Dendritic cell treated with granulocyte-macrophage colony-stimulating factor and Interleukin-4, amounts not matched to agents 40 ng/mL and 50 ng/mL, for 4 days (primary cell): Measurements from ENCODE around the gene HIBADH.
"Not testable (repeated sequence)": the region's sequence is repeated elsewhere in the genome, so short reads cannot be mapped to it uniquely, and the experiment has no call there.

Experiments
- H3K27ac Mint-ChIP-seq: one replicate; pipeline ENCODE4 v1.8.0; 2022; ENCODE audit warnings: mild to moderate bottlenecking, mixed read lengths
- H3K27me3 Mint-ChIP-seq: one replicate; pipeline ENCODE4 v1.8.0; 2022; ENCODE audit warnings: mild to moderate bottlenecking, mixed read lengths
- H3K36me3 Mint-ChIP-seq: one replicate; pipeline ENCODE4 v1.8.0; 2022; ENCODE audit warnings: low read depth, mixed read lengths
- H3K4me1 Mint-ChIP-seq: one replicate; pipeline ENCODE4 v1.8.0; 2022; ENCODE audit warnings: low read depth, mixed read lengths
- H3K4me3 Mint-ChIP-seq: one replicate; pipeline ENCODE4 v1.8.0; 2022; ENCODE audit warnings: mild to moderate bottlenecking, moderate library complexity, mixed read lengths
- H3K9me3 Mint-ChIP-seq: one replicate; pipeline ENCODE4 v1.8.0; 2022; ENCODE audit warnings: mixed read lengths
- intact Hi-C: fragments of 100-400 bp; cut with micrococcal nuclease; formaldehyde crosslinking; loops from one replicate; pipeline ENCODE4 v1.15.0; 2022

Gene HIBADH

DNA sequence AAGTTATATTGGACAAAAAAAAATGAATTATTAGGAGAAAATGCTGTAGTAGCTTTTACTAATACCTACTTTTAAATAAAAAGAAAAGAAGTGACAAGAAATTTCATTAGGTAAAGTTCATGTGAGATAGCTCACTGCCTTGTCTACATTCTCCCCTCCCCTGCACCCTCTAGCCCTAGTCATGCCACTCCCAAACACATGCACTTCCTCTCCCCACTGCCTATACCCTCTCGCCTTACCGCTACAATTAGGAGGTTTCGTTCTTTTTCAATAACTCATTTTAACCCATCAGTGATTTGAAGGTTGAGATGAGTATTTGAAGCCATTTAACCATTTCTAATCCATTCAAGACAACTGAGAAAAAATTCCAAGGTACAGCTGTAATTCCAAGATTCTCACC is 75.3 kb downstream of the HIBADH start:
- Mint-ChIP-seq H3K4me3 (no peak overlapping the region), H3K4me1 (peaks cover 5% of the 10 kb centered on the region), H3K27me3 (no peaks in the 10 kb centered on the region), H3K36me3 (peaks cover 12% of the 10 kb centered on the region), H3K27ac (no peak overlapping the region), H3K9me3 (no peaks in the 10 kb centered on the region)
- intact Hi-C loops = no loop called here

DNA sequence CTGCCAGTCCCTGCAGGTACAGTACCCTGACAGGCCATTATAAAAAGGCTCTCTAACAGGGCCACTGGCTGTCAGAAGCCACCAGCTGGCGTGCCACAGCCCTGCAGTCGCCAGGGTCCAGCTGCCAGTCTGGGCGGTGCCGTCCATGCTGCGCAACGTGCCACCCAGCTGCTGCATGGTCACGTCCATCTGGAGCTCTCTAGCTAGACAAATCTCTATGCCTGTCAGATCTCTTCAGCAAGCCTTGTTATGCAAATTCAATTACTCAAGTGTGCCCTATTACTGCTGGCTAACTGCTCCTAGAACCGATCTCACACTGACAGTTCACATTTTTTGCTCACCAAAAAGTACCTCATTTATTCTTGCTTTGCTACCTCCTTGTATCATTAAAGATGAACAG is 75.9 kb downstream of the HIBADH start:
- Mint-ChIP-seq H3K4me3 (no peak overlapping the region), H3K9me3 (no peaks in the 10 kb centered on the region), H3K27me3 (no peaks in the 10 kb centered on the region), H3K36me3 (peaks cover 8% of the 10 kb centered on the region), H3K4me1 (peaks cover 5% of the 10 kb centered on the region), H3K27ac (no peak overlapping the region)
- intact Hi-C loops = no loop called here

GRCh38 chr7:27585781-27586447 is 76.8 kb downstream of the HIBADH start:
- Mint-ChIP-seq H3K9me3 (no peaks in the 10 kb centered on the region), H3K27me3 (peaks cover under 1% of the 10 kb centered on the region), H3K4me3 (no peak overlapping the region), H3K36me3 (peaks cover 5% of the 10 kb centered on the region), H3K27ac (no peak overlapping the region), H3K4me1 (peaks cover 9% of the 10 kb centered on the region)
- intact Hi-C loops = no loop called here

DNA sequence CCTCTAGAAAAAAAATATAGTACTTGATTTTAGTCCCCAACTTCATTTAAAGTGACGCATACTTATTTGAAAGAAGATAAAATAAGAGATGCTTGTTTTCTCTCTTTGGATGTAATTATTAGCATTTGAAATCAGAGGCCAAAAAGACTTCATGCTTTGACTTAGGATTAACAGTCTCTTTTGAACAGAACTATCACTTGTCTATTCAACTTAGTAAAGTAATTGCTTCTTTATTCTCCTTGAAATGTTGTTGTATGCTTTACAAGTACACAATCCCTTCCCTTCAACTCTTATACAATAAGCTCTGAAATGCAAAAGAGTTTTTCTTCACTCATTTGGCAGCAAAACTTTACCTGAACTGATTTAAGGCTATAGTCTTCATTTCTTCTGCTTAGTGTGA is 80.8 kb downstream of the HIBADH start:
- no peak overlapping the region for H3K4me3 Mint-ChIP-seq
- no peak overlapping the region for H3K27ac Mint-ChIP-seq
- no peaks in the 10 kb centered on the region for H3K9me3 Mint-ChIP-seq

GRCh38 chr7:27581119-27581518 is 81.6 kb downstream of the HIBADH start:
- Mint-ChIP-seq H3K36me3 (no peaks in the 10 kb centered on the region), H3K27ac (no peak overlapping the region), H3K4me1 (peaks cover 9% of the 10 kb centered on the region), H3K9me3 (no peaks in the 10 kb centered on the region), H3K4me3 (no peak overlapping the region), H3K27me3 (peaks cover 4% of the 10 kb centered on the region)
- intact Hi-C loops = no loop called here

More for the DNA sequence above, 80.8 kb downstream of the HIBADH start:
- H3K27me3 Mint-ChIP-seq = peaks cover 4% of the 10 kb centered on the region
- intact Hi-C loops = no loop called here
- peaks cover 9% of the 10 kb centered on the region for H3K4me1 Mint-ChIP-seq
- no peaks in the 10 kb centered on the region for H3K36me3 Mint-ChIP-seq

GRCh38 chr7:27579565-27579964 is 83.1 kb downstream of the HIBADH start:
- intact Hi-C loops = loop anchor here (10.0 kb wide), 2 partner anchors 195 to 345 kb away; no protein-coding TSS in a partner anchor
- no peak overlapping the region for H3K27ac Mint-ChIP-seq
- no peaks in the 10 kb centered on the region for H3K9me3 Mint-ChIP-seq
- H3K4me3 Mint-ChIP-seq = no peak overlapping the region
- peaks cover 9% of the 10 kb centered on the region for H3K27me3 Mint-ChIP-seq
- no peaks in the 10 kb centered on the region for H3K36me3 Mint-ChIP-seq
- H3K4me1 Mint-ChIP-seq = peaks cover 20% of the 10 kb centered on the region

DNA sequence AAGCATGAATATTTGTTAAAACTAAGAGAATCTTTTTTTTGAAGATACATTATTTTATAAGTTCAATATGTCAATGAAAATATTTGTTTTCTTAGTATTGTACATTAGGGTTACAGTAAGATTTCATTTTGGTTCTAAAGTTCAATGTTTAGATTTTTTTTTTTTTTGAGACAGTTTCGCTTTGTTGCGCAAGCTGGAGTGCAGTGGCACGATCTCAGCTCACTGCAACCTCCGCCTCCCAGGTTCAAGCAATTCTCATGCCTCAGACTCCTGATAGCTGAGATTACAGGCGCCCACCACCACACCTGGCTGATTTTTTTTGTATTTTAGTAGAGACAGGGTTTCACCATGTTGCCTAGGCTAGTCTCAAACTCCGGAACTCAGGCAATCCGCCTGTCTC is 84.5 kb downstream of the HIBADH start:
- H3K4me3 Mint-ChIP-seq, H3K27ac Mint-ChIP-seq, H3K9me3 Mint-ChIP-seq, H3K36me3 Mint-ChIP-seq: not testable (repeated sequence)
- Mint-ChIP-seq H3K27me3 (peaks cover 10% of the 10 kb centered on the region), H3K4me1 (peaks cover 20% of the 10 kb centered on the region)
- intact Hi-C loops = loop anchor here (10.0 kb wide), 2 partner anchors 197 to 347 kb away; no protein-coding TSS in a partner anchor

GRCh38 chr7:27576360-27576944 is 86.2 kb downstream of the HIBADH start:
- no peaks in the 10 kb centered on the region for H3K36me3 Mint-ChIP-seq
- no peaks in the 10 kb centered on the region for H3K9me3 Mint-ChIP-seq
- H3K4me1 Mint-ChIP-seq = peaks cover 20% of the 10 kb centered on the region
- intact Hi-C loops = loop anchor here (1.0 to 10.0 kb wide), 4 partner anchors 198 to 380 kb away; no protein-coding TSS in a partner anchor
- H3K27me3 Mint-ChIP-seq = peaks cover 10% of the 10 kb centered on the region
- no peak overlapping the region for H3K27ac Mint-ChIP-seq
- H3K4me3 Mint-ChIP-seq = no peak overlapping the region

- Mint-ChIP-seq H3K4me3 (no peak overlapping the region), H3K27me3 (peaks cover 7% of the 10 kb centered on the region), H3K9me3 (no peaks in the 10 kb centered on the region), H3K4me1 (peaks cover 12% of the 10 kb centered on the region), H3K27ac (peak overlapping the region; percentile 6), H3K36me3 (no peaks in the 10 kb centered on the region)
- intact Hi-C loops = loop anchor here (1.0 to 10.0 kb wide), 5 partner anchors 199 to 379 kb away; no protein-coding TSS in a partner anchor
Observed at GRCh38 chr7:27575613-27576012, 87.1 kb downstream of the HIBADH start.

DNA sequence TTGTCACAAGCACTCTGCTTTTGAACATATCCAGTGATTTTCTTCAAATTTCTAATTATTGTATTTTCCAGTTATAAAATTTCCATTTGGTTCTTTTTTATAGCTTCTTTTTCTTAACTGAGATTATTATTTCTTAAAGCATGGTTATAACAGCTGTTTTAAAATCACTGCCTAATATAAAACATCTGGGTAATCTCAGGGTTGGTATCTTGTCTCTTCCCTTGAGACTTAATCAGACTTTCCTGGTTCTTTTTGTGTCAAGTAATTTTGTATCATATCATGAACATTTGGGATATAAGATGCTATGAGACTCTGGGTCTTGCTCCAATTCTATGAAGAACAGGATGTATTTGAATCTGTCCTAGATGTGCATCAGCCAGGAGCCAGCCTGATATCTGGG is 93.6 kb downstream of the HIBADH start:
- Mint-ChIP-seq H3K4me1 (no peaks in the 10 kb centered on the region), H3K27me3 (peaks cover 2% of the 10 kb centered on the region), H3K4me3 (no peak overlapping the region), H3K27ac (no peak overlapping the region), H3K9me3 (peaks cover 18% of the 10 kb centered on the region), H3K36me3 (no peaks in the 10 kb centered on the region)
- intact Hi-C loops = no loop called here

GRCh38 chr7:27567266-27567665 is 95.4 kb downstream of the HIBADH start:
- intact Hi-C loops = no loop called here
- Mint-ChIP-seq H3K4me1 (no peaks in the 10 kb centered on the region), H3K9me3 (peaks cover 18% of the 10 kb centered on the region), H3K27ac (no peak overlapping the region), H3K36me3 (no peaks in the 10 kb centered on the region), H3K4me3 (no peak overlapping the region), H3K27me3 (no peaks in the 10 kb centered on the region)

DNA sequence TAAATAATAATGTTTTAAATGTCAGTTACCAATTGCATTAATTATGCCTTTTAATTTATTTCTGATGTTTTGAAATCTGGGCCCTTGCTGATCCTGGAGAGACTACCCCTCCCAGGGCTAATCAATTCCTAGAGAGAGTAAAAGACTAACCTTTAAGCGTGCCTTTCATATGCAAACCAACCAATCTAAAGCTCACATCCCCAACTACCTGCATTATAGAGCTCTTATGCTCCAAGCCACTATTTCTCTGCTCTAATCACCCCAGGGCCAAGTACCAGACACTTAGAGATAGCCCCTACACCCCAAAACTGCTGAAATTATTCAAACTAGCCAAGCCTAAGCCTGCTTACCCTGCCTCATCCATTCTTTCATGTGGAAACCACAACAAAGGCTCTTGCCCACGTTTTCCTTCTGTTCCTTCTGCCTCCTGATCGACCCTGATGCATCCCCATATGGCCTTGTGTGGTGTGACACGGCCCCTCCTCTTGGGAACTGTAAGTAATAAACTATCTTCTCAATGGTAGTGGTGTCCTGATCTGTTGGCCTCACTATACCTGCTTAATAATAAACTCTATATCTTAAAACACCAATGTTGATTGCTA is 97.7 kb downstream of the HIBADH start:
- Mint-ChIP-seq H3K4me1 (no peaks in the 10 kb centered on the region), H3K4me3 (no peak overlapping the region), H3K27me3 (no peaks in the 10 kb centered on the region), H3K9me3 (peaks cover 18% of the 10 kb centered on the region), H3K36me3 (no peaks in the 10 kb centered on the region), H3K27ac (no peak overlapping the region)
- intact Hi-C loops = no loop called here

DNA sequence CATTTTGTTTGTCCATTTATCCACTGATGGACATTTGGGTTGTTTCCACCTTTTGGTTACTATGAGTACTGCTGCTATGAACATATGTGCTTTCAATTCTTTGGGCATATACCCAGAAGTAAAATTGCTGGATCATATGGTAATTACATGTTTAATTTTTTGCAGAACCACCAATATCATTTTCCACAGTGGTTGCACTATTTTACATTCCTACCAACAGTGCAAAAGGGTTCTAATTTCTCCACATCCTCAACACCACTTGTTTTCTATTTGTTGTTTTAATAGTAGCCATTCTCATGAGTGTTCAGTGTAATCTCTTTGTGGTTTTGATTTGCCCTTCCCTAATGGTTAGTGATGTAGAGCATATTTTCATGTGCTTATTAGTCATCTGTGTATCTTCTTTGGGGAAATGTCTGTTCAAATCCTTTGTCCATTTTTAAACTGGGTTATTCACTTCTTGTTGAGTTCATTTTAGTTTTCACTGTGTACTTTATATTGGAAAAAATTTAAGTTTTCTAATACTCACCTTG is 101.9 kb downstream of the HIBADH start:
- Mint-ChIP-seq H3K9me3 (peaks cover 9% of the 10 kb centered on the region), H3K36me3 (no peaks in the 10 kb centered on the region), H3K27me3 (no peaks in the 10 kb centered on the region), H3K27ac (no peak overlapping the region), H3K4me3 (no peak overlapping the region), H3K4me1 (no peaks in the 10 kb centered on the region)
- intact Hi-C loops = no loop called here

DNA sequence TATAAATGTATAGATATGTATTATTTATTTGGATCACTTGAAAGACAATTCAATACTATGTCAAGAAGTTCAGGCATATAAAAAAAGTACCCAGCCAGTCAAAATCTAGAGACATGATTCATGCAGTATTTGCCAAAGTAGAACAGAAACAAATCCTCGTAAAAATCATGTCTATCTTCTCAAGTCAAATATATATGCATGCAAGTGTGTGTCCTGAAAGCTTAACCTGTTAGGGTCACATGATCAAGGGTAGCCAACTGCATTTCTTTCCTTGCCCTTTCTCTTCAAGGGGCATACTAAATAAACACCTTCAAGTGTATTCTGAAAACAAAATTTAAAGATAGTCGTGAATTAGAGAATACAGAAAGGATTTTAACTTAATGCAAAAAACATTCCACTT is 107.0 kb downstream of the HIBADH start:
- Mint-ChIP-seq H3K4me3 (no peak overlapping the region), H3K9me3 (no peaks in the 10 kb centered on the region), H3K36me3 (no peaks in the 10 kb centered on the region), H3K27me3 (no peaks in the 10 kb centered on the region), H3K27ac (no peak overlapping the region), H3K4me1 (no peaks in the 10 kb centered on the region)
- intact Hi-C loops = no loop called here
